ENCODE data around the gene FRMD8. TPM values are rescaled to one million over a fixed set of nuclear protein-coding genes. Genes with fewer than 3 reads are reported as not detected.

Gene FRMD8
- total and polyA plus RNA-seq, 2 of the 8 experiments (the other 6 are each of a cell fraction or from before 2014, with no cell fraction given) = 15.0 to 19.2 TPM

DNA sequence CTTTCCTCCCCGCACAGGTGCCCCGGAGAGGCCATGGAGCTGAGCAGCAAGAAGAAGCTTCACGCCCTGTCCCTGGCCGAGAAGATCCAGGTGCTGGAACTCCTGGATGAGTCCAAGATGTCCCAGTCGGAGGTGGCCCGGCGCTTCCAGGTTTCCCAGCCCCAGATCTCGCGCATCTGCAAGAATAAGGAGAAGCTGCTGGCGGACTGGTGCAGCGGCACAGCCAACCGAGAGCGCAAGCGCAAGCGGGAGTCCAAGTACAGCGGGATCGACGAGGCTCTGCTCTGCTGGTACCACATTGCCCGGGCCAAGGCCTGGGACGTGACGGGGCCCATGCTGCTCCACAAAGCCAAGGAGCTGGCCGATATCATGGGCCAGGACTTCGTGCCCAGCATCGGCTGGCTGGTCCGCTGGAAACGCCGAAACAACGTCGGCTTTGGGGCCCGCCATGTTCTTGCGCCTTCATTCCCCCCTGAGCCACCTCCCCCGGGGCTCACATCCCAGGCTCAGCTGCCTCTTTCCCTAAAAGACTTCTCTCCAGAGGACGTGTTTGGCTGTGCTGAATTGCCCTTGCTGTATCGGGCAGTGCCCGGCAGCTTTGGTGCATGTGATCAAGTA lies 30.6 kb upstream of the FRMD8 start (continued):
- TF ChIP-seq SAP30 (IDR thresholded peaks at IDR 0.05; ENCODE audit: insufficient read depth, insufficient replicate concordance, low read length) (no peak), YY1 (IDR thresholded peaks at IDR 0.05; ENCODE audit: low read depth, low read length) (no peak), HDAC2 (IDR thresholded peaks at IDR 0.05; ENCODE audit: borderline replicate concordance in 1 of 2, low read depth in 2 of 2, low read length in 2 of 2) (no peak), TBP (IDR thresholded peaks at IDR 0.05; ENCODE audit: low read depth, low read length) (no peak), CBX5 (IDR thresholded peaks at IDR 0.05; ENCODE audit: low read depth, low read length) (no peak), TAF7 (optimal IDR thresholded peaks at IDR 0.05; ENCODE audit: borderline replicate concordance, low read depth, low read length) (no peak), TCF12 (IDR thresholded peaks at IDR 0.05; ENCODE audit: low read depth, low read length) (no peak), SP1 (IDR thresholded peaks at IDR 0.05; ENCODE audit: low read depth, low read length) (no peak), RNF2 (IDR thresholded peaks at IDR 0.05; ENCODE audit: borderline replicate concordance, low read depth, low read length, missing control alignments, poor library complexity, severe bottlenecking) (no peak), TAF1 (IDR thresholded peaks at IDR 0.05; ENCODE audit: low read depth, low read length) (no peak)
- TF ChIP-seq, protein P1, sequence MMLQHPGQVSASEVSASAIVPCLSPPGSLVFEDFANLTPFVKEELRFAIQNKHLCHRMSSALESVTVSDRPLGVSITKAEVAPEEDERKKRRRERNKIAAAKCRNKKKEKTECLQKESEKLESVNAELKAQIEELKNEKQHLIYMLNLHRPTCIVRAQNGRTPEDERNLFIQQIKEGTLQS (IDR thresholded peaks at IDR 0.05; ENCODE audit: insufficient read depth, low read depth, low read length) = no peak

Data from H1 (cell line).